Neural crest cell (in vitro differentiated cells): Measurements from ENCODE around the gene GRIA2. TPM values are rescaled to one million over a fixed set of nuclear protein-coding genes. Genes with fewer than 3 reads are reported as not detected.

Source experiments
- DNase-seq: peaks from one replicate; pipeline ENCODE4 v3.0.0; 2021; ENCODE audit warnings: low read depth, mixed read lengths, low spot score
- H3K27ac Mint-ChIP-seq: one replicate; pipeline ENCODE4 v1.8.0; 2021; ENCODE audit warnings: mild to moderate bottlenecking, mixed read lengths; ENCODE audit not compliant: unreplicated experiment
- H3K27me3 Mint-ChIP-seq: 2 replicates; pipeline ENCODE4 v1.8.0; 2021; ENCODE audit warnings: low read depth, mild to moderate bottlenecking, mixed read lengths
- H3K36me3 Mint-ChIP-seq: 2 replicates; pipeline ENCODE4 v1.8.0; 2021; ENCODE audit warnings: low read depth, mild to moderate bottlenecking, mixed read lengths
- H3K4me1 Mint-ChIP-seq: 2 replicates; pipeline ENCODE4 v1.8.0; 2021; ENCODE audit warnings: mixed read lengths
- H3K4me3 Mint-ChIP-seq: one replicate; pipeline ENCODE4 v1.8.0; 2021; ENCODE audit warnings: mild to moderate bottlenecking, mixed read lengths
- H3K9me3 Mint-ChIP-seq: 2 replicates; pipeline ENCODE4 v1.8.0; 2021; ENCODE audit warnings: mixed read lengths
- total RNA-seq: library from RNA; stranded (reverse); gene quantifications from 2 replicates; pipeline ENCODE4 v1.2.1, GENCODE V29; 2021
- TF ChIP-seq, protein P1 (sequence below): fragments of 200-600 bp; sonication (generic); conservative IDR thresholded peaks from 2 replicates; pipeline ENCODE4 v1.5.0; 2021; ENCODE audit warnings: antibody characterized with exemption, mild to moderate bottlenecking

Gene GRIA2
- total RNA-seq, 1 donor from 2014 or later: 2.7 TPM

DNA sequence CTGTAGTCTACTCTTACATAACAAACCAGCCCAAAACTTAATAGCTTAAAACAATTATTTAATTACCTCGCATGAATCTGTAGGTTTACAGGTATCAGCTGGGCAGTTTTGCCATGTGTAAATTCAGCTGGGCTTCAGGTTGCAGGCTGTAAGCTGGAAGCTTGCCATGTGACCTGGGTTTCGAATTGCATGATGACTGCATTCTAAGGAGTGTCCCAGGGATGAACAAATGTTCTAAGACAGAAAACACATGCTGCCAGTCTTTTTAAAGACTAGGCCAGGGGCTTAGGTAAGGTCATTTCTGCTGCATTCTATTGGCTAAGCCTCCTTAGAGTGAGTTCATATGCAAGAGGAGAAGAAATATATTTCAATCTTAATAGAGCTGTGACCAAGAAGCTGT lies 44.8 kb downstream of the GRIA2 start:
- no peaks in the 10 kb centered on the region for H3K4me1 Mint-ChIP-seq
- H3K27me3 Mint-ChIP-seq: no peaks in the 10 kb centered on the region
- H3K9me3 Mint-ChIP-seq: peaks cover 4% of the 10 kb centered on the region
- H3K36me3 Mint-ChIP-seq: peaks cover 4% of the 10 kb centered on the region
- DNase-seq: no peak
- TF ChIP-seq, protein P1, sequence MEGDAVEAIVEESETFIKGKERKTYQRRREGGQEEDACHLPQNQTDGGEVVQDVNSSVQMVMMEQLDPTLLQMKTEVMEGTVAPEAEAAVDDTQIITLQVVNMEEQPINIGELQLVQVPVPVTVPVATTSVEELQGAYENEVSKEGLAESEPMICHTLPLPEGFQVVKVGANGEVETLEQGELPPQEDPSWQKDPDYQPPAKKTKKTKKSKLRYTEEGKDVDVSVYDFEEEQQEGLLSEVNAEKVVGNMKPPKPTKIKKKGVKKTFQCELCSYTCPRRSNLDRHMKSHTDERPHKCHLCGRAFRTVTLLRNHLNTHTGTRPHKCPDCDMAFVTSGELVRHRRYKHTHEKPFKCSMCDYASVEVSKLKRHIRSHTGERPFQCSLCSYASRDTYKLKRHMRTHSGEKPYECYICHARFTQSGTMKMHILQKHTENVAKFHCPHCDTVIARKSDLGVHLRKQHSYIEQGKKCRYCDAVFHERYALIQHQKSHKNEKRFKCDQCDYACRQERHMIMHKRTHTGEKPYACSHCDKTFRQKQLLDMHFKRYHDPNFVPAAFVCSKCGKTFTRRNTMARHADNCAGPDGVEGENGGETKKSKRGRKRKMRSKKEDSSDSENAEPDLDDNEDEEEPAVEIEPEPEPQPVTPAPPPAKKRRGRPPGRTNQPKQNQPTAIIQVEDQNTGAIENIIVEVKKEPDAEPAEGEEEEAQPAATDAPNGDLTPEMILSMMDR: no peak
- H3K27ac Mint-ChIP-seq: no peak overlapping the region
- H3K4me3 Mint-ChIP-seq: no peak overlapping the region

GRCh38 chr4:157270108-157270507 lies 49.6 kb downstream of the GRIA2 start:
- Mint-ChIP-seq H3K9me3 (peaks cover 5% of the 10 kb centered on the region), H3K4me3 (no peak overlapping the region), H3K36me3 (no peaks in the 10 kb centered on the region), H3K4me1 (no peaks in the 10 kb centered on the region), H3K27me3 (no peaks in the 10 kb centered on the region), H3K27ac (no peak overlapping the region)
- DNase-seq: no peak
- TF ChIP-seq, protein P1: no peak

- Mint-ChIP-seq H3K27ac (no peak overlapping the region), H3K4me1 (no peaks in the 10 kb centered on the region), H3K9me3 (peaks cover 5% of the 10 kb centered on the region), H3K36me3 (no peaks in the 10 kb centered on the region), H3K4me3 (no peak overlapping the region), H3K27me3 (no peaks in the 10 kb centered on the region)
- TF ChIP-seq, protein P1: no peak
- no peak for DNase-seq
Observed at GRCh38 chr4:157270552-157270951, 50.0 kb downstream of the GRIA2 start.

DNA sequence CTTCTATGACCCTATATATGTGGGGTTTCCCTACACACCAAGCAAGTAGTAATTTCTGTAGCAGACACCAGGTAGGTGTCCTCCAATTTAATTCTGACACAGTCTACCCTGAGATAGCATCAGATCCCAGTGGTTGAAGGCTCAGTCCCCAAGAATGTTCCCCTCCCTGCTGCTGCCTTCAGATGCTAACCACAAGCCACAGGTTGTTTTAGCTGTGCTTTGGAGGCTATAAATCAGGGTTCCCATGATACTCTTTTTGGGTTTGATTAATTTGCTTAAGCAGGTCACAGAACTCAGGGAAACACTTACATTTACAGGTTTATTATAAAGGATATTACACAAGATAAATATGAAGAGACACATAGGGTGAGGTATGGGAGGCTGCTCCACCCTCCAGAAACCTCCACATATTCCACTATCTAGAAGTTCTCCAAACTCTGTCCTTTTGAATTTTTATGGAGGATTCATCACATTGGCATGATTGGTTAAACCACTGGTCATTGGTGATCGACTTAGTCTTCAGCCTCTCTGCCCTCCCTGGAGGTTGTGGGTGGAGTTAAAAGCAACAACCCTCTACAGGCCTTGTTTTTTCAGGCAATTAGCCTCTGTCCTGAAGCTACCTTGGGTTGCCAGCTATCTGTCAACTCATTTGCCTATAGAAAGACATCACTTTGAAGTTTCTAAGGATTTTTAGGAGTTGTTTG lies 50.8 kb downstream of the GRIA2 start:
- TF ChIP-seq, protein P1: no peak
- H3K4me1 Mint-ChIP-seq: no peaks in the 10 kb centered on the region
- H3K4me3 Mint-ChIP-seq: no peak overlapping the region
- H3K27ac Mint-ChIP-seq: no peak overlapping the region
- H3K9me3 Mint-ChIP-seq: peaks cover 5% of the 10 kb centered on the region
- H3K36me3 Mint-ChIP-seq: no peaks in the 10 kb centered on the region
- no peak for DNase-seq
- no peaks in the 10 kb centered on the region for H3K27me3 Mint-ChIP-seq

DNA sequence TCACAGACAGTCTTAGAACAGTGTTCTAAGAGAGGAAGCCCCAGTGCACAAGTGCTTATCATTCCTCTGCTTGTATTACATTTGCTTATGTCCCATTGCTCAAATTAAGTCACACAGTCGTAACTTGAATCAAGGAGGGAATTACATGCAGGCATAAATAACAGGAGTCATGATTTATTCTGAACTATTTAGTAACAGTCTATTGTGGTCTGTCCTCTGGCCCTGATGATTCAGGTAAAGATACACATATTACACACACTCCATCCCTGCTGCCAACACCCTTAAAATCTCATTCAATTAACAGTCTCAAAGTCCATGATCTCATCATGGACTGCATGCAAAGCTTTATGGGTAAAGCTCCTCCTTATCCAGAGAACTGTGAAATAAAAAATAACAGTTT lies 60.1 kb downstream of the GRIA2 start:
- TF ChIP-seq, protein P1: no peak
- no peak for DNase-seq
- Mint-ChIP-seq H3K36me3 (no peaks in the 10 kb centered on the region), H3K27me3 (no peaks in the 10 kb centered on the region), H3K27ac (no peak overlapping the region), H3K4me1 (no peaks in the 10 kb centered on the region), H3K9me3 (peaks cover 4% of the 10 kb centered on the region), H3K4me3 (no peak overlapping the region)
